ENCODE data around the gene PSMD14. TPM values are rescaled to one million over a fixed set of nuclear protein-coding genes. Genes with fewer than 3 reads are reported as not detected.

PSMD14 gene
- total and polyA plus RNA-seq, 2 experiments from 2014 or later, result 70.2 to 71.0 TPM

DNA sequence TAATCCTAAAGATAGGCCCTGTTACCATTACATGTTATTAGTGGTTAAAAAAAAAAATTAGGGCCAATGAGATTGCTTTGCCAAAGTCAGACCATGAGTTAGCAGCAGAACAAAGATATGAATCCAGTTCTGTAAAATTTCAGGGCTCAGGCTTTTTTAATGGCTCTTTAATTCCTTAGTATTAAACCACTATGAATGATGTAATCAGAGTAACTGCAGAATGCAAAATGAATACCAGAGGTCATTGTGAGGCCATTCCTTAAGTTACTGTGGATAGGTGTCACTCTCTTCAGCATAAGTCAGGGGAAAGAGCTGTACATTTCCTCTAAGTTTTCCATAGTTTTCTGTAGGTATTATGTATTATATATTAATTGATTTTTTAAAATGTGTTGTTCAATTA, 65.7 kb downstream of the PSMD14 start:
- Histone ChIP-seq H3K9me2 (replicated peaks; ENCODE audit: insufficient read depth) (no peaks in the 10 kb centered on the region), H4K20me1 (ENCODE audit: insufficient read depth, poor library complexity, severe bottlenecking) (peaks cover 3% of the 10 kb centered on the region), H3K27me3 (no peaks in the 10 kb centered on the region), H3K36me3 (replicated peaks; ENCODE audit: insufficient read depth, low read depth) (no peaks in the 10 kb centered on the region), H3K79me2 (no peaks in the 10 kb centered on the region), H3K4me3 (no peak overlapping the region), H3K4me2 (no peak overlapping the region), H3K4me1 (ENCODE audit: insufficient read depth) (no peaks in the 10 kb centered on the region), H3K27ac (no peak overlapping the region), H3K9me3 (ENCODE audit: low read depth) (no peaks in the 10 kb centered on the region), H2AFZ (no peak overlapping the region)
- no peak for DNase-seq (ENCODE audit: low spot score)
- TF ChIP-seq EZH2 (IDR thresholded peaks at IDR 0.05; ENCODE audit: borderline replicate concordance) (no peak), CTCF (IDR thresholded peaks at IDR 0.05; ENCODE audit: poor library complexity) (no peak), EZH2phosphoT487 (IDR thresholded peaks at IDR 0.05; ENCODE audit: low read depth, severe bottlenecking, unreplicated experiment) (no peak)

DNA sequence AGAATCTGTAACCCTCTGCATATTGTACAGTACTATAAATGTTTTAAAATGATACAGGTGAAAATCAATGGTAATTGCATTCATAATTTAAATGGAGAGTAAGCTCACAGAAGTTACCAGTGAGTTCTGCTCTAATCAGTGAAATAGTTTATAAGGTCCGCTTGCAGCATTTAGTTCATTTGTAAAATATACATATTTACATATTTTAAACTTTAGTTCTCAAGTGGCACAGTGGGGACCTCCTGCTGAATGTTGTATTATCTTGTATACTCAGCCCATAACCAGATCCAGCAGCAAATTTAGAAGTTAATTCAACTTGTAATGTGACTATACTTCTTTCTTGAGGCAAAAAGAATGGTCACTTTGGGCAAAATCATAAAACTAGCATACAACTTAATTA, 66.2 kb downstream of the PSMD14 start:
- H3K36me3 ChIP-seq (replicated peaks; ENCODE audit: insufficient read depth, low read depth), result no peaks in the 10 kb centered on the region
- H3K27me3 ChIP-seq, result no peaks in the 10 kb centered on the region
- WGBS (ENCODE audit: low lambda C conversion rate, missing lambda C conversion rate), result 94% methylated on average over 1 of the region's 1 CpG
- no peak overlapping the region for H3K4me3 ChIP-seq
- H3K27ac ChIP-seq, result no peak overlapping the region
- peaks cover 3% of the 10 kb centered on the region for H4K20me1 ChIP-seq (ENCODE audit: insufficient read depth, poor library complexity, severe bottlenecking)
- no peak overlapping the region for H2AFZ ChIP-seq
- no peak overlapping the region for H3K4me2 ChIP-seq
- no peaks in the 10 kb centered on the region for H3K4me1 ChIP-seq (ENCODE audit: insufficient read depth)
- H3K9me3 ChIP-seq (ENCODE audit: low read depth), result no peaks in the 10 kb centered on the region
- H3K79me2 ChIP-seq, result no peaks in the 10 kb centered on the region
- H3K9me2 ChIP-seq (replicated peaks; ENCODE audit: insufficient read depth), result no peaks in the 10 kb centered on the region
- TF ChIP-seq EZH2 (IDR thresholded peaks at IDR 0.05; ENCODE audit: borderline replicate concordance), result no peak
- DNase-seq (ENCODE audit: low spot score), result no peak

DNA sequence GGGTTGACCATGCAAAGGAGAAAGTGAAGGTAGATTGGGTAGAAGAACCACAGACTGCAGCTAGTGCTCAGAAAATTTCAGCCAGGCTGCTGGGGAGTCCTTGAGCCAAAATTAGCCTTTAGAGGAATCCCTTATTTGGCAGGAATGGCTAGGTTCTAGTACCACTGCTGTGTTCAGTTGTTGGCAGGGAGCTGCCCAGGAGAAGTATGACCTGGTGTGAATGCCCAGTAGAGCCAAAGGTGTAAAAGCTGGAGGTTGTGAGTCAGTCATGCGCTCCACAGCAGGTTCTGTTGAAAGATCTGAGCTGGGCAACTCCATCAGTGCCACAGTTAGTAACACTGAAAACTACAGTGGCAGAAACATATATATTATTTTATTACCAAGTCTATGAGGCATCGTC, 71.5 kb downstream of the PSMD14 start:
- Histone ChIP-seq H3K27ac (no peak overlapping the region), H3K36me3 (replicated peaks; ENCODE audit: insufficient read depth, low read depth) (no peaks in the 10 kb centered on the region), H4K20me1 (ENCODE audit: insufficient read depth, poor library complexity, severe bottlenecking) (no peaks in the 10 kb centered on the region), H2AFZ (no peak overlapping the region), H3K79me2 (no peaks in the 10 kb centered on the region), H3K4me3 (no peak overlapping the region), H3K4me1 (ENCODE audit: insufficient read depth) (no peaks in the 10 kb centered on the region), H3K9me3 (ENCODE audit: low read depth) (no peaks in the 10 kb centered on the region), H3K27me3 (no peaks in the 10 kb centered on the region), H3K9me2 (replicated peaks; ENCODE audit: insufficient read depth) (no peaks in the 10 kb centered on the region), H3K4me2 (no peak overlapping the region)
- DNase-seq (ENCODE audit: low spot score), result no peak
- 92% methylated on average over 2 of the region's 2 CpGs for WGBS (ENCODE audit: low lambda C conversion rate, missing lambda C conversion rate)
- TF ChIP-seq EZH2 (IDR thresholded peaks at IDR 0.05; ENCODE audit: borderline replicate concordance) (no peak), CTCF (IDR thresholded peaks at IDR 0.05; ENCODE audit: poor library complexity) (no peak), EZH2phosphoT487 (IDR thresholded peaks at IDR 0.05; ENCODE audit: low read depth, severe bottlenecking, unreplicated experiment) (no peak)

GRCh38 chr2:161381546-161381945, 73.3 kb downstream of the PSMD14 start:
- no peaks in the 10 kb centered on the region for H4K20me1 ChIP-seq (ENCODE audit: insufficient read depth, poor library complexity, severe bottlenecking)
- 97% methylated on average over 3 of the region's 3 CpGs for WGBS (ENCODE audit: low lambda C conversion rate, missing lambda C conversion rate)

More at GRCh38 chr2:161381546-161381945, 73.3 kb downstream of the PSMD14 start:
- H3K27me3 ChIP-seq, result no peaks in the 10 kb centered on the region
- no peaks in the 10 kb centered on the region for H3K79me2 ChIP-seq
- H3K4me1 ChIP-seq (ENCODE audit: insufficient read depth), result no peaks in the 10 kb centered on the region
- TF ChIP-seq EZH2 (IDR thresholded peaks at IDR 0.05; ENCODE audit: borderline replicate concordance), result no peak
- no peak for TF ChIP-seq EZH2phosphoT487 (IDR thresholded peaks at IDR 0.05; ENCODE audit: low read depth, severe bottlenecking, unreplicated experiment)
- no peak overlapping the region for H3K4me2 ChIP-seq
- no peak overlapping the region for H3K27ac ChIP-seq
- H3K9me3 ChIP-seq (ENCODE audit: low read depth), result no peaks in the 10 kb centered on the region
- no peaks in the 10 kb centered on the region for H3K9me2 ChIP-seq (replicated peaks; ENCODE audit: insufficient read depth)
- DNase-seq (ENCODE audit: low spot score), result no peak
- no peak overlapping the region for H3K4me3 ChIP-seq
- H3K36me3 ChIP-seq (replicated peaks; ENCODE audit: insufficient read depth, low read depth), result no peaks in the 10 kb centered on the region
- no peak overlapping the region for H2AFZ ChIP-seq
